ENCODE results near the gene SLK.

Gene SLK

DNA sequence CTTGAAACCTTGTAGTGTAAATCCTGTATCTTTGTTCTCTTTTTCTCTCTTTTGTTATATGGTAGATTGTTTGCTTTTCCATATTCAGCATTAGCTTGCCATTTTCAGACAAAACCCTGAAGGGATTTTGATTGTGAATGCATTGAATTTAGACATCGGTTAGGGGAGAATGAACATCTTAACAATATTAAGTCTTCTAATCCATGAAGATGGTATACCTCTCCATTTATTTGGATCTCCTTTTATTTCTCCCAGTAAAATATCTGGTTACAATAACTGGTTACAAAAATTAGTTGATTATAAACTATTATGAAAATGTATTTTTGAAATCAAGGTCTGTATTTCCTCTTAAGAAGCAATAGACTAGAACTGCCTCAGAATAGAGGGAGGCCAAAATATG is 12.4 kb upstream of the SLK start:
- no peak overlapping the region for H3K27ac ChIP-seq
- no peak for TF ChIP-seq ZFX (IDR thresholded peaks at IDR 0.05; ENCODE audit: borderline replicate concordance)
- TF ChIP-seq, protein P1, sequence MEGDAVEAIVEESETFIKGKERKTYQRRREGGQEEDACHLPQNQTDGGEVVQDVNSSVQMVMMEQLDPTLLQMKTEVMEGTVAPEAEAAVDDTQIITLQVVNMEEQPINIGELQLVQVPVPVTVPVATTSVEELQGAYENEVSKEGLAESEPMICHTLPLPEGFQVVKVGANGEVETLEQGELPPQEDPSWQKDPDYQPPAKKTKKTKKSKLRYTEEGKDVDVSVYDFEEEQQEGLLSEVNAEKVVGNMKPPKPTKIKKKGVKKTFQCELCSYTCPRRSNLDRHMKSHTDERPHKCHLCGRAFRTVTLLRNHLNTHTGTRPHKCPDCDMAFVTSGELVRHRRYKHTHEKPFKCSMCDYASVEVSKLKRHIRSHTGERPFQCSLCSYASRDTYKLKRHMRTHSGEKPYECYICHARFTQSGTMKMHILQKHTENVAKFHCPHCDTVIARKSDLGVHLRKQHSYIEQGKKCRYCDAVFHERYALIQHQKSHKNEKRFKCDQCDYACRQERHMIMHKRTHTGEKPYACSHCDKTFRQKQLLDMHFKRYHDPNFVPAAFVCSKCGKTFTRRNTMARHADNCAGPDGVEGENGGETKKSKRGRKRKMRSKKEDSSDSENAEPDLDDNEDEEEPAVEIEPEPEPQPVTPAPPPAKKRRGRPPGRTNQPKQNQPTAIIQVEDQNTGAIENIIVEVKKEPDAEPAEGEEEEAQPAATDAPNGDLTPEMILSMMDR (IDR thresholded peaks at IDR 0.05): no peak

DNA sequence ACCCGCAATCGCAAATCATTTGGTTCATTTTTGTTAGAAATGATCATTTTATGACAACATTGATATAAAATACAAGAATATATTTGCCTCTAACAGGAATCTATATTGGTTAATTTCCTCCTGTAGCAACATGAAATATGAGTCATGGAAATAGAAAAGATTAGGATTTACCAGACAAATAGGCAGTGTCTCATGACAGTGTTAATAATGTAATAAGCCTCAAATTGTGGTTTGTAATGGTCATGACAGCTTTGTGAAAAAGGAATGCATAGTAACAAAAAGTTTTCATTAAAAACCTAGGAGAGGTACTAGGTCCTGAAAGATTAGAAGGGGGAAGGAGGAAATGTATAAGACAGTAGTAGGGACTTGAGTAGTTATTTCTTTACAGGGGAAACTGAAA is 7.9 kb upstream of the SLK start:
- H3K27ac ChIP-seq: no peak overlapping the region
- TF ChIP-seq, protein P1 (IDR thresholded peaks at IDR 0.05): no peak
- TF ChIP-seq ZFX (IDR thresholded peaks at IDR 0.05; ENCODE audit: borderline replicate concordance): no peak

DNA sequence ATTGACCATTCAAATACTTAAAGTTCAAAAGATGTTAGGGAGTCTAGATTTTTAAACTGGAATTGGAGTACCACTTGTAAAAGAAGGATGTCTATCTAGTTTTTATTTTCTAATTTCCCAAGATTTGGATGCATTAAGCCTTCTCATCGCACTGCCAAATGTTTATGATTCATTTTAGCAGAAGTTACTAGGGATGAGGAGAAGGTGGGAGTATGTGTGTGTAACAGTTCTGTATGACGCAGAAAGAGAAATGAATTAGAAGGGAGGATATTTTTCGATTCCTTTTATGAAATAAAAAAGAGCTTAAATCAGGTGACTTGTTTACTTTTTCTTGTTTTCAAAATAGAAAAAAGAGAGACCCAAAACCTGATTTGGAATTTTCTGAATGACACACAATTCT is 6.8 kb upstream of the SLK start:
- no peak for TF ChIP-seq ZFX (IDR thresholded peaks at IDR 0.05; ENCODE audit: borderline replicate concordance)
- TF ChIP-seq, protein P1 (IDR thresholded peaks at IDR 0.05): no peak
- H3K27ac ChIP-seq: no peak overlapping the region

DNA sequence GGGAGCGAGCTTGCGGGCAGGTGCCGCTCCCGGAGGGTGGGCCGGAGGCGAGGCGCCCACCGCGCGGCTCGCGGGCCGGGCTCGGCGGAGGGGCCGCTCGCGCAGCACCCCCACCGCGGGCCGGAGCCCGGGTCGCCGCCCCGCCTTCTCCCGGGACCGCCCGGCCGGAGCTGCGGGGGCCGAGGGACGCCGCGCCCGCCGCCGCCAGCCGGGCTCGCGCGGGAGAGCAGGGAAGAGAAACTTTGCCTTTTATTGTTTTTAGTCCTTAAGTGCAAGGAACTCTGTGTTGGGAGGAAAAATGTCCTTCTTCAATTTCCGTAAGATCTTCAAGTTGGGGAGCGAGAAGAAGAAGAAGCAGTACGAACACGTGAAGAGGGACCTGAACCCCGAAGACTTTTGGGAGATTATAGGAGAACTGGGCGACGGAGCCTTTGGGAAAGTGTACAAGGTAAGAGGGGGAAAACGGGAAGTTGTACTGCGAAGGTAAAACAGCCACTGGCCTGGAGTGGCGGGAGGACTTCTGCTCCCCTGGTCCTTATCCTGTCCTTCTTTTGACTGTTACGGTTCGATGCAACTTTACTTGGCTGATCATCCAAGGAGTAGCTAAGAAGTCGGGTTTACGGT is 620 bp downstream of the SLK start:
- peak overlapping the region; percentile 64 for H3K27ac ChIP-seq
- TF ChIP-seq ZFX (IDR thresholded peaks at IDR 0.05; ENCODE audit: borderline replicate concordance): no peak
- TF ChIP-seq, protein P1 (IDR thresholded peaks at IDR 0.05): no peak

DNA sequence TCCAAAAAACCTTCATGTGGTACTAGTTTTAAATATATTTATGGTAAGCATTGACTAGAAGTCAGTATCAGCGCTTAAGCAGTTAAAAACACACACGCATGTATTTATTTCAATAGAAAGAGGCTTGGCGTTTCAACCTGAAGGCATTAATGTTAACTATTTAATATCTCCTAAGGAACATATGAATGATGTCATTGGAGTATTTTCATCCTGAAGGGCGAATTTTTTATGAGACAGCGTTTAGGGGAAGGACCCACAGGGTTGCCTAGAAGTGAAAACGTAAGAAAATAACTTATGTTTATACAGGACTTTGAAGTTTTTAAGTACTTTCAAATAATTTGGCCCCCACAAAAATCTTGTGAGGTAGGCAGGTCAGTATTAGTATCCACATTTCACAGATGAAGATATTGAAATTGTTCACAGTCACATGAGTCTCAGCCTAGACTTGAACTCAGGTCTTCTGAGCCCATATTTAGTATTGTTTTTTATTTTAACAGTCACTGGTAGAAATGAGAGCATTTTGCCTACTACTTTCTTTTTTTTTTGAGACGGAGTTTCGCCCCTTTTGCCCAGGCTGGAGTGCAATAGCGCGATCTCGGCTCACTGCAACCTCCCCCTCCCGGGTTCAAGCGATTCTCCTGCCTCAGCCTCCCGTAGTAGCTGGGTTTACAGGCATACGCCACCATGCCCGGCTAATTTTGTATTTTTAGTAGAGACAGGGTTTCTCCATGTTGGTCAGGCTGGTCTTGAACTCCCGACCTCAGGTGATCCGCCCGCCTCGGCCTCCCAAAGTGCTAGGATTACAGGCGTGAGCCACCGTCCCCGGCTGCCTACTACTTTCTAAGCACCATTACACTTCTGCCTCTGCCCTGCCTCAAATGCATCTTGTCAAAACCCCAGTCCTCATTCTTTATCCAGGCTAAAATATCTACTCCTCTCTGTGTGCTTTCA is 1.8 kb downstream of the SLK start:
- TF ChIP-seq ZFX (IDR thresholded peaks at IDR 0.05; ENCODE audit: borderline replicate concordance): no peak
- TF ChIP-seq, protein P1 (IDR thresholded peaks at IDR 0.05): no peak
- H3K27ac ChIP-seq: no peak overlapping the region

DNA sequence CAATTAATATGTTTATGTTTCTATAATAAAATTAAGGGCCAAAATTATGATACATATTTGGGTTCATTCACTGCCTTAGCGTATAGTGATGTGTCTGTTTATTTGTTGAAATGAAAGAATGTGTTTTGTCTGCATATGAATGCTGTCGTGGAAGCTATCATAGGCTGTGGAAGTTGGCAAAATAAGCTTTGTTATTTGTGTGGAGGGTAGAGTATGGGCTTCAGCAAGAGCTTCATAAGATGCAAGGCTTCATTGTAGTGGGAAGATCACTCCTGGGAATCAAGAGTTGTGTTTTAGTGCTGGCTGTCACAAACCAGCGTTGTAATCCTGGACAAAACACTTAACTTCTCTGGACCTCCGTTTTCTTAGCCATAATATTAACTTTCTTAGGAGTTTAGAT is 2.5 kb downstream of the SLK start:
- no peak overlapping the region for H3K27ac ChIP-seq
- no peak for TF ChIP-seq ZFX (IDR thresholded peaks at IDR 0.05; ENCODE audit: borderline replicate concordance)
- TF ChIP-seq, protein P1 (IDR thresholded peaks at IDR 0.05): no peak

Measured in 22Rv1 (cell line).